NCI-H1092 treated with DMSO at 0.1 percent for 48 hours (cell line): ENCODE data around the gene CLINT1.
"Not testable (repeated sequence)": the region's sequence is repeated elsewhere in the genome, so short reads cannot be mapped to it uniquely, and the experiment has no call there.

Experiments
- DNase-seq: peaks from one replicate; lab custom pipeline; 2025; lab: John Stamatoyannopoulos, UW

Gene CLINT1

DNA sequence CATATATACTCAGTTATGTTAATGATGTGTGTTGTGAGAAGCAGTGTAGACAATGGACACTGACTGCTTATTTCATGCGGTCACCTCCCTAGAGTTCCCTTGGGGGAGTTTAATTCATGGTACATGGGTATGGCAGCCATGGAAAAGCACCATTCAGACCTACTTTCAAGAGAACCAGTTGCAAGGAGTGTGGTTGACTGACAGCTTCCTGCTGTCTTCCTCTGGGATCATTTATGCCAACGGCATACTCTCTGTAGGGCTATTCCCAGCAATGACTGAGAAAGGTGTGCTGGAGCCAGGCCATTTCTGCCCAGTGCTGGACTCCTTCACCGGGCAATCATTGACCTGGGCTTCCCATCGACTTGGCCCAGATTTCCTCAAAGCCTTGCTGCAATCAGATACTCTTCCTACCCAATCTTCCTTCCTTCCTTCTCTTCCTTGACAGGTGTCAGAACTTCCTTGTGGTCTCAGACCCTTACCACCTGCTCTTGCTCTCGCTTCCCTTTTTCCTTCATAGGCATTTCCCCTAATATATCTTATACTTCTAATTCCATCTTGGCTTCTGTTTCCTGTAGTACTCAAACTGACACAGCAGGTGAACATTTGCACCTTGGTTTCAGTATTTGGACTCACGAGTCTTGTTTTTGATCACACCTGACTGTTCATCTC lies 3.4 kb upstream of the CLINT1 start:
- DNase-seq: no peak

DNA sequence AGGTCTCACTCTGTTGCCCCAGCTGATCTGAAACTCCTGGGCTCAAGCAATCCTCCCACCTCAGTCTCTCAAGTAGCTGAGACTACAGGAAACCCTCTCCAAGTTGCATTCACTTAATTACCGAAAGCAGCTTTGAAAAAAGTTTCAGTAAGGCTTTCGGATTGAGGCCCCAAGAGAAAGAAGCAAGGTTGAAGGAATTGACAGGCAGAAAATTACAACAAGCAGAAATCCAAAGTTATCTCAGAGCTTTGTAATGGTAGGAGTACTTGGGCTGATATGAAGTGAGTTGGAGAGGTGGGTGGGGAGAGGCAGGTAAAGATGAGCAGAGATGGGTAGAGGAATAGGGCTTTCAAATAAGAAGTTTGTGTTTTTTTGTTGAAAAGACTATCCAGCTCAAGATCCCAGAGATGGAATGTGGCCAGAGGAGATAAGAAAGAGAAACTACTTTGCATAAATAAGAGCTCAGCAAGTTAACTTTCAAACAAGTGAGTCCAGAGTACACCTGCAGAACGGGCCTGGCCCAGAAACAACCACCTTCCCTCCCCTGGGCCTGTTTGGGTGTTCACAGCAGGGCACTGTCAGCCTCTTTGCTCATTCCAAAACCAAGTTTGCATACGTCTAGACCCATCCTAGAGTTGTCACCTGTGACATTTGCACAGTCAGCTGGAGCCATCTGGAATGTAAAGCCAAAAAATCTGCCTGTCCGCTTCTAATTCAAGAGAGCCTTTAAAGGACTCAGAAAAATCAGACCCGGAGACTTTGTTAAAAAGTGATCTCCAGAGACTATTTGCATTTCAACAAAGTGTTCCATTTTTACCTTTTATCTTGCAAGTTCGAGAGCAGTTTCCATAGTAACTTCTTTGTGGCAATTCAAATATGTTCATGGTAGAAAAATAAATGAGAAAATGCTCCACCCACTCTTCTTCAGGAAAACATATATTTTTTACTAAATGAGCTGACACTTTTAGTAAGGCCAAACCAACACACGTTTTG lies 2.2 kb upstream of the CLINT1 start:
- no peak for DNase-seq

DNA sequence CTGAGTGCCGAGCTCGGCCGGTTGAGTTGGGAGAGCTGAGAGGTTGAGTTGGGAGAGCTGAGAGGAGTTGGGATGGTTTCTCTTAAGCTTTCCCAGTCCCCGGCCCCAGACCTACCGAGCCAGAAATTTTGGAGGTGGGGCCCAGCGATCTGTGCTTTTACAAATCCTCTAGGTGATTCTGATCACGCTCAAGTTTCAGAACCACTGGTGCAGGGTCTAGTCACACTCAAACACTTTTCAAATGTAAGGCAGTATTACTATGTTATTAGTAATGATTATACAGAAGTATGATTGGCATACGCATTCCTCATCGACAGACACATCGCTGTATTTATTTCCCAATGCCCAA lies 256 bp upstream of the CLINT1 start:
- DNase-seq: no peak

DNA sequence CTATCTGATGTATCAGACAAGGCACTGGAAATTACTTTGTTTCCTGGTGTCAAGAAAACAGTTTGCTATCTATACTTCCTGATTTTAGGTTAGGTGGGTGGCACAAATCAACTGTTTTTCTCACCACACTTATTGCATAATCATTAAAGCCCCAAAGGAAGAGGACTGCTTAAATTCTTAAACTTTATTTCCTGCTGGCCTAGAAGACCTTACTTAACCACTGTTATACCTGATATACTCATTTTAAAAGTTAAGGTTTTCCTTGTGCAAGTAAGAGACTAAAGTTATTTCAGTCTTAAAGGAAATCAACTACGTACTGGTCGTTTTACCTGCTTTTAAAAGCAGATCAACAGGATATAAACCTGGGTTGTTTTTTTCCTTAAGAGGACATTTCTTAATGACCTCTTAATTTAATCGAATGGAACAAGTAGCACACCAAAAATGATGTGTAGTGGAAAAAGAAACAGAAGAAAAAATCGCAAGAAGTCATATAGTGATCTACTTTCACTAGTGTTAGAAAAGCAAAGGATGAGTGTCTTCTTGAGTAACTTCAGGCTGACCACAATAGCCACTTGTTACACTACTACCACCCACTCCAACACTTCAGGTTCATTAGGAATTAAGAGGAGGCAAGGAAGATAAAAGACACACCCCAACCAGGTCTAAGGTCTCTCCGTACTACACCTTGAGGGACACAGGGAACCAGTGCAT lies 974 bp downstream of the CLINT1 start:
- DNase-seq: no peak

DNA sequence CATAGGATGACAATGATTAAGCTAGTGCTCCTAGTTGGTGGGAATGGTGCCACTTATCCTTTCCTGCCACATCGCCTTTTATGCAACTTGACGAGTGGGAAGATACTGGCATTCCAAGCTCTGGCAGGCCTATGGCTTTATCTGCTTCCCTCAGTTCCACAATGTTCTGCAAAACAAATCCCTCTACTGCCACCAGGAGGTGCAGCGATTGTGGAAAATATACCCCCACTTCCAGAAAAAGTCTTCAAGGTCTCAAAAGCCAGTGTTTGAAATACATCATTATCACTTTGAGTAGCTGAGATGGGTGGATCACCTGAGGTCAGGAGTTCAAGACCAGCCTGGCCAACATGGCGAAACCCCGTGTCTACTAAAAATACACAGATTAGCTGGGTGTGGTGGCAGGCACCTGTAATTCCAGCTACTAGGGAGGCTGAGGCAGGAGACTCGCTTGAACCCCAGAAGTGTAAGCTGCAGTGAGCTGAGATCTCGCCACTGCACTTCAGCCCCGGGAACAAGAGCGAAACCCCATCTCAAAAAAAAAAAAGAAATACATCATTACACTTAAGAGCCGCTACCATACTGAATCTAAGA lies 3.4 kb downstream of the CLINT1 start:
- DNase-seq: peak; percentile 51

DNA sequence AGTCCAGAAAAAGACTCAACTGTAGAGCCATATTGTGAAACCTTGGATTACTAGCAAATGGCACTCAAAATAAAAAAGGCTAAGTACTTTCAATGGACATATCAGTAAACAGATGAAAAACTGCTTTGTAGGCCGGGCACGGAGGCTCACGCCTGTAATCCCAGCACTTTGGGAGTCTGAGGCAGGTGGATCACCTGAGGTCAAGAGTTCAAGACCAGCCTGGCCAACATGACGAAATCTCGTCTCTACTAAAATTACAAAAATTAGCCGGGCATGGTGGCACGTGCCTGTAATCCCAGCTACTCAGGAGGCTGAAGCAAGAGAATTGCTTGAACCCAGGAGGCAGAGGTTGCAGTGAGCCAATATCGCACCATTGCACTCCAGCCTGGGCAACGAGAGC lies 5.6 kb downstream of the CLINT1 start:
- not testable (repeated sequence) for DNase-seq

DNA sequence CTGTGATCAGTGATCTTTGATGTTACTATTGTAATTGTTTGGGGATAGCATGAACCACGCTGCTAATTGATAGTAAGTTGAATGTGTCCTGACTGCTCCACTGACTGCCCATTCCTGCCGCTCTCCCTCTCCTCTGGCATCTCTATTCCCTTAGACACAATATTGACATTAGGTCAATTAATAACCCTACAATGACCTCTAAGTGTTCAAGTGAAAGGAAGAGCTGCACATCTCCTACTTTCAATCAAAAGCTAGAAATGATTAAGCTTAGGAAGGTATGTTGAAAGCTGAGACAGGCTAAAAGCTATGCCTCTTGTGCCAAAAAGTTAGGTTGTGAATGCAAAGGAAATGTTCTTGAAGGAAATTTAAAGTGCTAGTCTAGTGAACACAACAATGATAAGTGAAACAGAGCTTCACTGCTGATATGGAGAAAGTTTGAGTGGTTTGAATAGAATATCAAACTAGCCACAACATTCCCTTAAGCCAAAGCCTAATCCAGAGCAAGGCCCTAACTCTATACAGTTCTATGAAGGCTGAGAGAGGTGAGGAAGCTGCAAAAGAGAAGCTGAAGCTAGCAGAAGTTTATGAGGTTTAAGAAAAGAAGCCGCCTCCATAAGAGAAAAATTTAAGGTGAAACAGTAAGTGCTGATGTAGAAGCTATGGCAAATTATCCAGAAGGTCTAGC lies 12.9 kb downstream of the CLINT1 start:
- no peak for DNase-seq

DNA sequence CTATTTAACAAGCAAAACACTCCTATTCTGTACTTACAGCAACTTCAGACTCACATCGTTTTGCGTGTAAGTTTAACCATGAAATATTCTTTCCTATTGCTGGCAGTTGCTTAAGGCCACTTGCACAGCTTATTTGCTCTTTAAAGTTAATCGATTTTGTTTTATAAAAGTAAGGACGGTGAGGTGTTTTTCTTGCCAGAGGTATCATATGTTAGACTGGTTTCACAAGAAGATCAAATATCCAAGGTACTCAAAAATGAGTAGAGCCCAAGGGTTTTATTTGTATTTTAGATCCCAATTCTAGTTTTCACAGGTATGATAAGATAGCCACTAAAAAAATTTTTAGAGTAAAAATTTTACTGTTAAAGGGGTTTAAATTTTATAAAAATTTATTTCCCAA lies 16.2 kb downstream of the CLINT1 start:
- no peak for DNase-seq

DNA sequence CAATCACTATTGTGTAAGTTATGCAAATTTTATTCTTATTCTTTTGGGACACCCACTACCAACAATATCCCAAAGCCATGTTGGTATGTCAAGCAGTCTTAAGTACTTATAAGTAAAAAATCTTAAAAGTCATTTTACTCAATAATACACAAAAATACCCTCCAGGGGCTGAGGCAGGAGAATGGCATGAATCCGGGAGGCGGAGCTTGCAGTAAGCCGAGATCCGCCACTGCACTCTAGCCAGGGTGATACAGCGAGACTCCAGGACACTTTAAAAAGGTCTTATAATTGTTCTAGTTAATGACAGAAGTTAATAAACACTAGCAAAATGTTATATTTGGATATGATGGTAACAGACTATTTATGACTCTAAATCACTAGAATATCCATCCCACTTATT lies 16.8 kb downstream of the CLINT1 start:
- no peak for DNase-seq

DNA sequence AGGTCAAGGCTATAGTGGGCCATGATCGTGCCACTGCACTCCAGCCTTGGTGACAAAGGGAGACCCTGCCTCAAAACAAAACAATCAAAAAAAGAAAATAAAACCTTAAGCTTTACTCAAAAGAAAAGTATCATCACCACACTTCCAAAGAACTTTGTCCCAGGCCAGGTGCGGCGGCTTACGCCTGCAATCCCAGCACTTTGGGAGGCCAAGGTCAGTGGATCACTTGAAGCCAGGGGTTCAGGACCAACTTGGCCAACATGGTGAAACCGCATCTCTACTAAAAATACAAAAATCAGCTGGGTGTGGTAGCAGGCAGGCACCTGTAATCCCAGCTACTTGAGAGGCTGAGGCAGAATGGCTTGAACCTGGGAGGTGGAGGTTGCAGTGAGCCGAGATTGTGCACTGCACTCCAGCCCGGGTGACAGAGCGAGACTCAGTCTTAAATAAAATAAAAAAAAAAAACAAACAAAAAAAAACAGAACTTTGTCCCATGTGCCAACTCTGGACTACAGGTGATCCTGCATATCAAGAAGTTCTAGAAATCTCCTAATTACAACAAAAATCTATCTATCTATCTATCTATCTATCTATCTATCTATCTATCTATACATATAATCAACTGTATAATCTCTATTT lies 19.7 kb downstream of the CLINT1 start:
- no peak for DNase-seq

DNA sequence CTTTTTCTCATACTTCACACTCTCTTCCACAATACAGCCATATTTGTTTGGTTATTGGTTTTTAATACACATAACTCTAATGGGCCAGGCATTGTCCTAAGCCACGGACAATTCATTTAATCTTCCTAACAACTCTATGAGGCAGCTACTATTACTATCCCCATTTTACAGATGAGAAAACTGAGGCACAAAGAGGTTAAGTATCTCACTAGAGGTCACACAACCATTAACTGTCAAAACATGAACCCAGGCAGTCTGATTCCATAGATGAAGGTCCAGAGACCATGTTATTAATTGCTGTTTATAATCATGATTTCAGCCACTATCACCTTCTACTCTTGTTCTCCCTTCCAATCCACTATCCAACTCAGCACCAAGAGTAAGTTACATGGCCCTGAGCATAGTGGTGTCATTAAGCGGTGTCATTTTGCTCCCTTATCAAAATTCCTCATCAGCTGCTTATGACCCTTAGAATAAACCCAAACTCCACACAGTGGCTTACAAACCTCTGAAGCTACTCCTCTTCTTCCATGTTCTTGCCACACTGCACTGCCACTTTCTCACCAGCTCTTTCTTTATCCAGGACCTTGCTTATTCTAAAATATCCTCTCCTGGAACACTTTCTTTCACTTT lies 22.7 kb downstream of the CLINT1 start:
- DNase-seq: no peak

DNA sequence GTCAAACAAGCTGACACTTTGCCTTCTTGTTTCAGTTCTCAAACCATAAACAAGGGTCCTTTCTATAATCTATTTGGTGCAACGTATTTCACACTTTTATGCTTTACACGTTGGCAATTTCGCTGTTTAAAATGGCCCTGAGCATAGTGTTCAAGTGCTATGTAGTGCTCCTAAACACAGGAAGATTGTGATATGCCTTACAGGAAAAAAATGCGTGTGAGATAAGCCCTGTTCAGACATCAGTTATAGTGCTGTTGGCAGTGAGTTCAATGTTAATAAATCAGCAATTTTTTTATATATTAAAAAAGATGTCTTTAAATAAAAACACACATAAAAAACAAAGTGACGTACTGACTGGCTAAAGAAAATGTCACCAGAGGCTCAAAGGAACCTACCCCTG lies 23.9 kb downstream of the CLINT1 start:
- no peak for DNase-seq

DNA sequence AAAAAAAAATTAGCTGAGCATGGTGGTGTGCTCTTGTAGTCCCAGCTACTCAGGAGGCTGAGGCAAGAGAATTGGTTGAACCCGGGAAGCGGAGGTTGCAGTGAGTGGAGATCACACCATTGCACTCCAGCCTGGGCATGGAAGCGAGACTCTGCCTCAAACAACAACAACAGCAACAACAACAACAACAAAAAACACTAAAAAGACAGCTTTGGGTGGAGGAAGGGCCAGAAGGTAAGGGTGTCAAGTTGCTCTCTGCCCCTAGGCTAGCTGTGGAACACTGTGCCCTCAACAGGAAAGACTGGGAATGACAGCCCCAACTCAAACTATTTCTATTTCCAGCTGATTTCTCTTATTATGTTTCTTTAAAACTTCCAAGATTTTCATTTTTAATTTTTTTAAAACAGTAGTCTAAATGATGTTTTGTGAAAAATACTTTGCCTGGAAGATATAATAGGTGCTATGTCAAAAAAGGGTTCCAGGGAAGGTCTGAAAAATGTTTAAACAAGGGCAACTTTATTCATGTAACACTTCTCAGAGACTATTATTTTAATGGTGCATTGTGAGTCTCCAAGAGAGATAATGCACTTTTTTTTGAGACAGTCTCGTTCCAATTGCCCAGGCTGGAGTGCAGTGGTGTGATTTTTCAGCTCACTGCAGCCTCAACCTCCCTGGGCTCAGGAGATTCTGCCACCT lies 29.9 kb downstream of the CLINT1 start:
- DNase-seq: no peak

DNA sequence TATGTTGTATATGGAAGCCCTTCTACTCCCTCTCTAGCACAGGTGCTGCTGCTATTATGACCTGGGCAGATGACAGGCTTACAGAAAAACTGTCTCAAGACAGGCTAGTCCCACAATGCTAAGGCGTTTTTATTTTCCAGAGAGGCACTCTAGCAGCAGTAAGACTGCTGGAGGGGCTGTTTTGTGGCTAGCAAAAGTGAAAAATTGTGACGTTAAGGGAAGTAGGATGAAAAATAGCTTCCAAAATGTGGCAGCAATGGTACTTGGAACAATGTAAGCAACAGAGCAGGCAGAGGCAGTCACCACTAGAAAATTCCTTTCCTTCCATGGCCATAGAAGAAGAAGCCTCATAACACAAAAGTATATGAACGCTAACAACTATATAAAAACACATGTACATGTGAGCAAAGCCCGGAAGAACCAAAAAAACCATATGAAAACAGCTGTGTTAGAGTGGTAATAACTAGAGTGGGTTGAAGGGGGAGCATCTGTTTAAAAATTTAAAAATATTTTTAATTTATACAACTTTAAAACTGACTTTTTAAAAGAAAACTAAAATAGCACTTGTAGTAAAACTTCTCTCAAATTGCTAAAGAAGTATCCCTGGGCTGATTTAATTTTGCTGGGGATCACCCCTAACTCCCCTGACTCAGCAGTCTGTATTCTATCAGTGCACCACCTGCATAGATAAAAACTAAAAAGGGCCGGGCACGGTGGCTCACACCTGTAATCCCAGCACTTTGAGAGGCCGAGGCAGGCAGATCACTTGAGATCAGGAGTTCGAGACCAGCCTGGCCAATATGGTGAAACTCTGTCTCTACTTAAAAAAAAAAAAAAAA lies 30.6 kb downstream of the CLINT1 start:
- DNase-seq: no peak

DNA sequence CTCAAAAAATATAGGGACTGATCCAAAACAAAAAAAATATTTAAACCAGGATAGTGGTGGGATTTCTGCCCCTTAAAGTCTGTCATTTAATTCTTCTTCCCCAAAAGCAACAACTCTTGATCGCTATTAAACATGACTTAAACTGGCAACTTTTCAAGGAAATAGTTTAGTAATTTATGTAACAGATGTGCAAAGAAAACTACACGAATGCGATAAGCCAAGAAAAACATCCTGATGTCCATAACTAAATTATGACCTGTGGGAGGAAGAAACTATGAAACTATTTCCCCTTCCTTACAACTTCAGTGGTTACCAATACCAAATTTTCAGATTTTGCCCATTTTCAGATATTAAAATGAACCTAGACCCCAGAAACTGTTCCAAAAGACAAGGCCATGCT lies 31.5 kb downstream of the CLINT1 start:
- no peak for DNase-seq

DNA sequence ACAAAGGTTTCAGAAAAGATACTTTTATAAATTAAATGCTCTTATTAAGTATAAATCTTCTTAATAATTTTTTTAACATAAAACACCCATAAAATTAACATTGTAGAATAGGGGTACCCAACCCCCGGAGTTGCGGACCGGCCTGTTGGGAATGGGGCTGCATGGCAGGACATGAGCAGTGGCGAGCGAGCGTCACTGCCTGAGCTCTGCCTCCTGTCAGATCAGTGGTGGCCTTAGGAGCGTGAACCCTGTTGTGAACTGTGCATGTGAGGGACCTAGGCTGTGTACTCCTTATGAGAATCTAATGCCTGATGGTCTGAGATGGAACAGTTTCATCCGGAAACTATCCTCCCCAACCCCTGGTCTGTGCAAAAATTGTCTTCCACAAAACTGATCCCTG lies 35.3 kb downstream of the CLINT1 start:
- no peak for DNase-seq

DNA sequence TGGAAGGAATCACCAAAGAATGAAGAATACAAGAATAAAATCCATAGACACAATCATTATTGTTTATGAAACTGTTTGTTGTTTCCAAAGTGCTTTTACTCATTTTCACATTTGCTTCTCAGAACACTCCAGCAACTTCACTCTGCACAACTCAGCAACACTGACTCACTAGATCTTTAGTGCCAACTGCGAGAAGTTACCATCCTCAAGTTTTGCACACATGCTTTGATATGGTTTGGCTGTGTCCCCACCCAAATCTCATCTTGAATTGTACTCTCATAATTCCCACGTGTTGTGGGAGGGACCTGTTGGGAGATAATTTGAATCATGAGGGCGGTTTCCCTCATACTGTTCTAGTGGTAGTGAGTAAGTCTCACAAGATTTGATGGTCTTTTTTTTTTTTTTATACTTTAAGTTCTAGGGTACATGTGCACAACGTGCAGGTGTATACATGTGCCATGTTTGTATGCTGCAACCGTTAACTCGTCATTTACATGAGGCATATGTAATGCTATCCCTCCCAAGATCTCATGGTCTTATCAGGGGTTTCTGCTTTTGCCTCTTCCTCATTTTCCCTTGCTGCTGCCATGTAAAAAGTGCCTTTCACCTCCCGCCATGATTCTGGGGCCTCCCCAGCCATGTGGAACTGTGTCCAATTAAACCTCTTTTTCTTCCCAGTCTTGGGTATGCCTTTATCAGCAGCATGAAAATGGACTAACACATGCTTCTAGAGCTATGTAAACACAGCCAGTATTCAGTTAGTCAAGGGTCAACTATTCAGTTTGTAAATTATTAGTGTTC lies 36.9 kb downstream of the CLINT1 start:
- no peak for DNase-seq

DNA sequence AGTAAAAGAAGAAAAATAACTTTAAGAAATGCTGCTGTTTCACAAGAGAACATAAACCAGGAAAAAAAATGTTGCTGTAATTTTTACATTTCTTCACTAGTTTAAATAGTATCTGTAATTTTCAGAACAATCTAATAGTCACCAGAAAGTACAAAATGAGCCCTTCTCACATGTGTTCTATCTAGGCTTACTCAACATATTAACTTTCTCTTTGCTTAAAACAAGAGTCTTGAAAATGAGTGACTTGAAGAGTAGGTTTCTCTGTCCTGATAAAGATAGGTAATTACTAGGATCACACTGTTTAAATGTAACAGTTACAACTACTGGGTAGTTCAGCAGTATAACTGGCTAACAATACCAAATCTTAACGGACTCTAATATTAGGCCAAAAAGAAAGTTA lies 37.5 kb downstream of the CLINT1 start:
- no peak for DNase-seq
